HFFc6 (cell line): ENCODE data around the gene ZNF211. TPM values are rescaled to one million over a fixed set of nuclear protein-coding genes. Genes with fewer than 3 reads are reported as not detected.

Experiments used
- DNase-seq: peaks from one replicate; pipeline ENCODE4 v3.0.0-alpha.2; 2018
- H3K27ac Mint-ChIP-seq: 2 replicates; pipeline ENCODE4 v1.8.0; 2020; ENCODE audit warnings: mild to moderate bottlenecking, mixed read lengths
- H3K27me3 Mint-ChIP-seq: 2 replicates; pipeline ENCODE4 v1.8.0; 2021; ENCODE audit warnings: mild to moderate bottlenecking, moderate library complexity, mixed read lengths; ENCODE audit not compliant: insufficient read depth
- H3K36me3 Mint-ChIP-seq: 2 replicates; pipeline ENCODE4 v1.8.0; 2021; ENCODE audit warnings: low read depth, mixed read lengths
- H3K4me1 Mint-ChIP-seq: 2 replicates; pipeline ENCODE4 v1.8.0; 2020; ENCODE audit warnings: low read depth, mixed read lengths
- H3K4me3 Mint-ChIP-seq: 2 replicates; pipeline ENCODE4 v1.8.0; 2020; ENCODE audit warnings: mild to moderate bottlenecking, moderate library complexity, mixed read lengths
- H3K9me3 Mint-ChIP-seq: 2 replicates; pipeline ENCODE4 v1.8.0; 2020; ENCODE audit warnings: mild to moderate bottlenecking, mixed read lengths
- CTCF ChIP-seq: fragments of 200-600 bp; sonication (generic); IDR thresholded peaks from 2 replicates; pipeline ENCODE4 v1.5.0; 2021; ENCODE audit warnings: antibody characterized with exemption, mild to moderate bottlenecking
- total RNA-seq, 6 experiments: library from RNA; stranded (reverse); fragmentation: NEBNext Ultra II Directional; extraction: Animal tissue kit (Norgen Biotek cat#: 25700); gene quantifications; 2 replicates in 1 of 6; 3 replicates in 5 of 6; pipeline ENCODE4 v1.2.3, GENCODE V29; 2021

ZNF211 gene
- total RNA-seq, 6 experiments from 2014 or later, result 5.8 to 8.1 (median 6.7) TPM

DNA sequence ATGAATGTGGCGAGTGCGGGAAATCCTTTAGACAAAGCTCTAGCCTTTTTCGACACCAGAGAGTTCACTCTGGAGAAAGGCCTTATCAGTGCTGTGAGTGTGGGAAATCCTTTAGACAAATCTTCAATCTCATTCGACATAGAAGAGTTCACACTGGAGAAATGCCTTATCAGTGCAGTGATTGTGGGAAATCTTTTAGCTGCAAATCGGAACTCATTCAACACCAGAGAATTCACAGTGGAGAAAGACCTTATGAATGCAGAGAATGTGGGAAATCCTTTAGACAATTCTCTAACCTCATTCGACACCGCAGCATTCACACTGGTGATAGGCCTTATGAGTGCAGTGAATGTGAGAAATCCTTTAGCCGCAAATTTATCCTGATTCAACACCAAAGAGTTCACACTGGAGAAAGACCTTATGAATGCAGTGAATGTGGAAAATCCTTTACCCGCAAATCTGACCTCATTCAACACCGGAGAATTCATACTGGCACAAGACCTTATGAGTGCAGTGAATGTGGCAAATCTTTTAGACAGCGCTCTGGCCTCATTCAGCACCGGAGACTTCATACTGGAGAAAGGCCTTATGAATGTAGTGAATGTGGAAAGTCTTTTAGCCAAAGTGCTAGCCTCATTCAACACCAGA is 54.5 kb downstream of the ZNF211 start:
- DNase-seq, result no peak
- Mint-ChIP-seq H3K4me1 (peaks cover 19% of the 10 kb centered on the region), H3K27ac (no peak overlapping the region), H3K27me3 (no peaks in the 10 kb centered on the region; the same call in none of the 2 replicates), H3K4me3 (no peak overlapping the region), H3K9me3 (peaks cover 94% of the 10 kb centered on the region), H3K36me3 (peaks cover 96% of the 10 kb centered on the region)
- TF ChIP-seq CTCF, result no peak

DNA sequence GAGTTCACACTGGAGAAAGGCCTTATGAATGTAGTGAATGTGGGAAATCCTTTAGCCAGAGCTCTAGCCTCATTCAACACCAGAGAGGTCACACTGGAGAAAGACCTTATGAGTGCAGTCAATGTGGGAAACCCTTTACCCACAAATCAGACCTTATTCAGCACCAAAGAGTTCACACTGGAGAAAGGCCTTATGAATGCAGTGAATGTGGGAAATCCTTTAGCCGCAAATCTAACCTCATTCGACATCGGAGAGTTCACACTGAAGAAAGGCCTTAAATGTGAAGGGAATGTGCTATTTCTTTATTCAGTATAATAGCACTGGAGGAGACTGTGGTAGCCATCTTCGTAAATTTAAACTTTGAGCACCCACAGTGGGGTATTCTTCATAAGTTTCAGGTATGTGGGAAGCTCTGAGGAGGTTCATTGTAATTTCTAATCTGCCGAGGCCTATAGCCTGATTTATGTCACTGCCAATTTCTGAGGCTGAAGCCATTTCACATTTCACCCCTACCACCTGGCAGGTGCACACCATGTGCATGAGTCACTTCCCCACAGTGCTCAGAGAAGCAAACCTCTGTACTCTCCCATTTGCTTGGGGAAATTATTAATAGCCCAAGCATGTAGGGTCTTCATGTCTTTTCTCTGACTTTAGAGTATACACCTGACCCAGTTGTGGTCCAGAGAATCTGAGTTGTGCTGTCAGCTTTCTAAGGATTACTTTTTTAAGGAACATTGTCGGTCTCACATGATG is 55.2 kb downstream of the ZNF211 start:
- peaks cover 93% of the 10 kb centered on the region for H3K9me3 Mint-ChIP-seq

DNA sequence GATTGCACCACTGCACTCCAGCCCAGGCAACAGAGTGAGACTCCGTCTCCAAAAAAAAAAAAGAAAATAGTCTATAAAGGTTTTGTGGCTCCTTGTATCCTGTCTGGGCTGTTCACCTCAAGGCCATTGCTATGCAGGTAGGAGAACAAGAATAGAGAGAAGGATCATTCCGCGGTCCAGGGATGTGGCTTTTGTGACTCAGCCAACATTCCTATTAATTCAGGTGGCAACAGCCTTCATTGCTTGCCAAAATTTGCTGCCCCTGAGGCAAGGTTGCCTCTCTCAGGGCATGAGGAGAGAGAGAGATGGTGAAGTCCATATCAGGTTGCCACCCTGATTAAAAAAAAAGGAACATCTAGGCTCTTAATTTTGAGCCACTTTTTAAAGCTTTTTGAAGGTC is 56.8 kb downstream of the ZNF211 start:
- H3K4me1 Mint-ChIP-seq, result no peaks in the 10 kb centered on the region
- H3K36me3 Mint-ChIP-seq, result peaks cover 92% of the 10 kb centered on the region
- H3K27me3 Mint-ChIP-seq, result no peaks in the 10 kb centered on the region; the same call in 1 of the 2 replicates
- no peak for DNase-seq
- peaks cover 91% of the 10 kb centered on the region for H3K9me3 Mint-ChIP-seq
- H3K27ac Mint-ChIP-seq, result no peak overlapping the region
- no peak overlapping the region for H3K4me3 Mint-ChIP-seq
- TF ChIP-seq CTCF, result no peak

More for the DNA sequence above, 55.2 kb downstream of the ZNF211 start:
- Mint-ChIP-seq H3K27ac (no peak overlapping the region), H3K36me3 (peaks cover 95% of the 10 kb centered on the region), H3K4me3 (no peak overlapping the region), H3K4me1 (peaks cover 12% of the 10 kb centered on the region), H3K27me3 (no peaks in the 10 kb centered on the region; the same call in 1 of the 2 replicates)
- TF ChIP-seq CTCF, result no peak
- no peak for DNase-seq

Other genes with a start within 250 kb of the ZNF211 start
- 10 to 100 TPM in 1 of 6 experiments, 1 to 10 TPM in 5; 8.0 to 10.4 (median 9.2) TPM for gene ZNF548, start 243.3 kb upstream of the ZNF211 start, total RNA-seq
- 1 to 10 TPM; 6.4 to 8.1 (median 7.0) TPM for gene ZNF17, start 222.0 kb upstream of the ZNF211 start, total RNA-seq
- gene ZNF749, start 197.8 kb upstream of the ZNF211 start, total RNA-seq, result 1 to 10 TPM; 4.8 to 8.0 (median 6.6) TPM
- under 1 TPM; 0.12 to 0.46 (median 0.17) TPM for gene VN1R1, start 176.0 kb upstream of the ZNF211 start, total RNA-seq
- 1 to 10 TPM; 2.3 to 5.9 (median 4.7) TPM for gene ZNF772, start 155.6 kb upstream of the ZNF211 start, total RNA-seq
- gene ZNF419, start 145.4 kb upstream of the ZNF211 start, total RNA-seq, result 10 to 100 TPM in 2 of 6 experiments, 1 to 10 TPM in 4; 6.3 to 10.6 (median 7.3) TPM
- 1 to 10 TPM; 5.7 to 8.0 (median 6.8) TPM for gene ZNF773, start 133.2 kb upstream of the ZNF211 start, total RNA-seq
- 1 to 10 TPM; 3.0 to 4.0 (median 3.7) TPM for gene ZNF549, start 105.8 kb upstream of the ZNF211 start, total RNA-seq
- gene ZNF550, start 73.3 kb upstream of the ZNF211 start, total RNA-seq, result 1 to 10 TPM; 4.8 to 8.5 (median 5.6) TPM
- gene ZNF416, start 54.3 kb upstream of the ZNF211 start, total RNA-seq, result 1 to 10 TPM; 3.8 to 5.4 (median 5.0) TPM
- 1 to 10 TPM in 3 of 6 experiments, under 1 TPM in 3; 0.80 to 3.0 (median 1.3) TPM for gene ZIK1, start 49.0 kb upstream of the ZNF211 start, total RNA-seq
- 1 to 10 TPM; 2.3 to 4.5 (median 3.6) TPM for gene ZNF530, start 33.3 kb upstream of the ZNF211 start, total RNA-seq
- 10 to 100 TPM; 13.5 to 14.6 (median 14.3) TPM for gene ZNF134, start 18.9 kb upstream of the ZNF211 start, total RNA-seq
- gene ZSCAN4, start 35.8 kb downstream of the ZNF211 start, total RNA-seq, result not detected
- 1 to 10 TPM; 3.3 to 4.6 (median 4.4) TPM for gene ZNF551, start 48.8 kb downstream of the ZNF211 start, total RNA-seq
- gene ZNF154, start 76.0 kb downstream of the ZNF211 start, total RNA-seq, result under 1 TPM in 4 of 6 experiments, not detected in 2; 0.11 to 0.20 (median 0.16) TPM
- gene ZNF671, start 94.5 kb downstream of the ZNF211 start, total RNA-seq, result 1 to 10 TPM; 2.8 to 4.2 (median 3.7) TPM
- 1 to 10 TPM; 5.4 to 9.3 (median 7.0) TPM for gene ZNF776, start 113.6 kb downstream of the ZNF211 start, total RNA-seq
- 1 to 10 TPM; 6.4 to 8.8 (median 6.9) TPM for gene ZNF586, start 136.5 kb downstream of the ZNF211 start, total RNA-seq
- gene ZNF552, start 181.7 kb downstream of the ZNF211 start, total RNA-seq, result 1 to 10 TPM; 2.7 to 3.8 (median 3.0) TPM
- gene ZNF587B, start 197.1 kb downstream of the ZNF211 start, total RNA-seq, result 10 to 100 TPM in 1 of 6 experiments, 1 to 10 TPM in 5; 7.8 to 10.7 (median 9.4) TPM
- gene ZNF587, start 216.7 kb downstream of the ZNF211 start, total RNA-seq, result 10 to 100 TPM; 22.6 to 28.6 (median 25.3) TPM